ENCODE data around the gene CILP2. TPM values are rescaled to one million over a fixed set of nuclear protein-coding genes. Genes with fewer than 3 reads are reported as not detected.

Gene CILP2
- total and polyA plus RNA-seq, 12 donors = 0.07 to 0.61 (median 0.21) TPM; not detected in 2

DNA sequence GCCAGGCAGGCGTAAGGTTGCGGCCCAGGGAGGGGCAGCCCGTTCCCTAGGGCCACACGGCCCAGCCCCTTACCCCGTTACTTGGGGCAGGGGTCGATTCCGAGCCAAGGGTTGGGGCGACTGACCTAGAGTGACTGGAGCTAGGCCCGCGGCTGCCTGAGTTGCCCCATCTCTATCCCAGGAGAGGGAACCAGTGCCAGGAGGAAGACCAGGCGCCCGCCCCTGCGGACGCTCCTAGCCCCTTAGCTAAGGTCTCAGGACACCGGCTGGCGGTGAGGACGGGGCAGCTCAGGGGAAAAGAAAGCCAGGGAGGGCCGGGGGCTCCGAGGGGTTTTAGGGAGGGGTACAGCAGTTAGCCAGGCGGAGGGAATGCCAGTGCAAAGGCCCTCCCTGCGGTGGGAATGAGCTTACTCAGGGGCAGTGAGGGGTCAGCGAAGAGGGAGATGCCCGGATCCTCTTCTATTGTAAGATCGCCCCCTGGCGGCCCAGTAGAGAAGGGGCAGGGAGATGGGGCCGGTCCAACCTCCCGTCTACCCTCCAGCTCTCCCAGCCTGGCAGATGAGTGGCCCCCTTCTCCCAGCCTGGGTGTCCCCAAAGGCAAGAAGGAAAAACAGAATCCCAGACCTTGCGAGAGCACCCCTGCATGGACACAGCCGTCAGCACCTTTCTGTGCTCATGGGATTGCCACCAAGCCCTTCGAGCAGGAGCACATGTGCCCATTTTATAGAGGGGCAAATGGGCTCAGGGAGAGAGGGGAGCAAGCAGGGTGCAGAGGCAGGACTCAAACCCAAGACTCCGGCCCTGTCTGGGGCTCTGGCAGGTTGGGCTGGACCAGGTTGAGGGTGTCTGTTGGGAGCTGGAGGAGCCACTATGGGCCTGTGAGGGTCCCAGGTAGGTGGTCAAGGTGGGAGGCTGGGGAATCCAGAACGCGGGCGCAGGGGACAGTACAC lies 16.3 kb downstream of the CILP2 start:
- no peak overlapping the region for H3K4me3 ChIP-seq
- intact Hi-C loops (cut with DNase I) = loop anchor here in 1 of 10 donors (2.0 kb wide), 1 partner anchor 22 kb away; no protein-coding TSS in a partner anchor
- H3K27ac ChIP-seq = no peak overlapping the region
- peaks cover 0 to 8% (median 0%) of the 10 kb centered on the region in 9 donors for H3K4me1 ChIP-seq
- peak; percentile 47 to 84 (median 74) for TF ChIP-seq CTCF (IDR thresholded peaks at IDR 0.05)
- no peaks in the 10 kb centered on the region for H3K36me3 ChIP-seq
- H3K9me3 ChIP-seq = peaks cover 0 to 4% (median 0%) of the 10 kb centered on the region in 11 donors
- peak in 5 of 8 donors; percentile 53 to 64 (median 56) for ATAC-seq
- whole genome bisulfite sequencing, 2 donors = 65 to 67% methylated on average over 34 of the region's 34 CpGs
- peaks cover 0 to 17% (median 7%) of the 10 kb centered on the region in 7 donors for H3K27me3 ChIP-seq
- peak in 1 of 2 donors; percentile 60 for DNase-seq

DNA sequence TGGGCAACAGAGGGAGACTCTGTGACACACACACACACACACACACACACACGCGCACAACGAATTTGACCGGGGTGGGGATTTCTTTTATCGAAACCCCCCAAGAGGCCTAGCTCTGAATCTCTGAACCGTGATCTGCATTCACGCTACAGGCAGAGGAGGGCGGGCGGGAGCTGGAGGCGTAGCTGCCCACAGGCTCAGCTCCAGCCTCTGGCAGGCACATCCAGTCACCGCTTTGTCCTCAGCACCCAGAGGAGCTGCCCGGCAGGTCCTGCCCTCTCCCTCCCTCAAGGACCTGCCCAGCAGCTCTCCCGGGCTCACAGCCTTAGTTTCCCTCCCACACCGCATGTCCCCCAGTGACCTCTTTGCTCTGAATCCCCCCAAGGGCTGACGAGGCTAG lies 20.0 kb downstream of the CILP2 start:
- no peak for DNase-seq
- Histone ChIP-seq H3K4me1 (no peaks in the 10 kb centered on the region), H3K27ac (no peak overlapping the region), H3K36me3 (no peaks in the 10 kb centered on the region), H3K9me3 (no peaks in the 10 kb centered on the region), H3K27me3 (peaks cover 0 to 3% (median 0%) of the 10 kb centered on the region in 7 donors), H3K4me3 (no peak overlapping the region)
- intact Hi-C loops (cut with DNase I) = no loop called here
- WGBS, 2 donors = 79 to 81% methylated on average over 15 of the region's 15 CpGs
- peak in 2 of 8 donors; percentile 39 to 63 for ATAC-seq
- no peak for TF ChIP-seq CTCF (IDR thresholded peaks at IDR 0.05)

DNA sequence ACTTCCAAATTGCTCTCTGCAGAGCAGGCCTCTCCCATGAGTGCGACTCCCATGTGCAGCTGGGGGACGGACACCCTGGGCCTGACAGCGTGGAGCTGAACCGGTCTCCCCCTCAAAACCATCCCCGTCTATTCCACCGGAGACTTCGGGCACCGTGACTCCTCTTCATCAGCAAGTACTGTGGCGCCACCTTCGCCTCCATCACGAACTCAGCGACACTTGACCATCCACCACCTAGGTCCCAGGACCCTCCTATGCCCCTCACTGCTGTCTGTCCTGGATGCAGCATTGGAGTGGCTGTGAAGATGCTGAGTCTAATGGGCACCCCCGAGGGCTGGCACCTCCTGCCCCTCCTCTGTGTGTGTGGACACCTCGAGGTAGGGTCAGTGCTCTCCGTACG lies 20.6 kb downstream of the CILP2 start:
- 91 to 93% methylated on average over 16 of the region's 16 CpGs for WGBS, 2 donors
- Histone ChIP-seq H3K36me3 (no peaks in the 10 kb centered on the region), H3K27me3 (peaks cover 0 to 3% (median 0%) of the 10 kb centered on the region in 7 donors), H3K9me3 (no peaks in the 10 kb centered on the region), H3K27ac (no peak overlapping the region), H3K4me1 (no peaks in the 10 kb centered on the region), H3K4me3 (no peak overlapping the region)
- TF ChIP-seq CTCF (IDR thresholded peaks at IDR 0.05) = no peak
- DNase-seq = no peak
- intact Hi-C loops (cut with DNase I) = no loop called here
- no peak for ATAC-seq

DNA sequence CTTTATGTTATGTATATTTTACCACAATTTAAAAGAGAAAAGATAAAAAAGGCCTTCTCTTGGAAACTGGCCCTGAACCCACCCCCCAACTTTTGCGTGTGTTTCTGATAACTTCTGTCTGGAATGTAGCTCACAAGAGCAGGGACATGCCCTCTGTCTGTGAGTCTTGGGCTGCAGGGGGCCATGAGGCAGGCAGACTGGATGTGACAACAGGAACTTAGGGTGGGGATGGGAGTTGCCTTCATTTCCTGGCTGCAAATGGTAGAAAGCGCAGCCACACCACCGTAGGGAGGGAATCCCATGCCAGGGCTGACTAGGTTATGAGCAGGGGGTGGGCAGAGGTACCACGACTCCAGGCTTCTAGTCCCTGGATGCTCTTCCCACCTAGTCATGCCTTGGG lies 21.9 kb downstream of the CILP2 start:
- H3K27me3 ChIP-seq = peaks cover 0 to 3% (median 0%) of the 10 kb centered on the region in 7 donors
- no peaks in the 10 kb centered on the region for H3K4me1 ChIP-seq
- DNase-seq (no peak), ATAC-seq (no peak)
- WGBS, 2 donors = 55 to 60% methylated on average over 4 of the region's 4 CpGs
- H3K9me3 ChIP-seq = no peaks in the 10 kb centered on the region
- no peak overlapping the region for H3K27ac ChIP-seq
- no peaks in the 10 kb centered on the region for H3K36me3 ChIP-seq
- TF ChIP-seq CTCF (IDR thresholded peaks at IDR 0.05) = no peak
- no peak overlapping the region for H3K4me3 ChIP-seq
- intact Hi-C loops (cut with DNase I) = no loop called here
